HepG2 (cell line): Measurements from ENCODE around the gene IQCC. TPM values are rescaled to one million over a fixed set of nuclear protein-coding genes. Genes with fewer than 3 reads are reported as not detected.
A peak's percentile ranks its signal among the peaks of the same experiment; 100 is the strongest.

Experiments used
- AGO1 ChIP-seq: fragments of 200-400 bp; formaldehyde crosslinking; IDR thresholded peaks from 2 replicates; pipeline ENCODE4 v1.6.1; 2017; ENCODE audit warnings: mild to moderate bottlenecking, low read depth, low read length, moderate library complexity; ENCODE audit not compliant: poor library complexity, severe bottlenecking
- CREB1 ChIP-seq, 2 experiments: fragments of 450-650 bp in 1 of 2; IDR thresholded peaks; 2 replicates each; pipeline ENCODE4 v1.6.1; 2016 to 2017; ENCODE audit warnings: control low read depth in 1 of 2, mild to moderate bottlenecking in 1 of 2, missing compliant biosample characterization in 1 of 2, missing genetic modification characterization in 1 of 2
- GABPB1 ChIP-seq: IDR thresholded peaks from 2 replicates; pipeline ENCODE4 v1.6.1; 2016; ENCODE audit warnings: mild to moderate bottlenecking, missing genetic modification reagents, moderate library complexity, missing compliant biosample characterization
- HOXA3 ChIP-seq: sonication (generic); formaldehyde crosslinking; IDR thresholded peaks from 2 replicates; pipeline ENCODE4 v1.5.0; 2020; ENCODE audit warnings: missing genetic modification reagents
- KAT7 ChIP-seq: IDR thresholded peaks from 2 replicates; pipeline ENCODE4 v1.6.1; 2018; ENCODE audit warnings: borderline replicate concordance, missing compliant biosample characterization
- NFYC ChIP-seq: IDR thresholded peaks from 2 replicates; pipeline ENCODE4 v1.6.1; 2016; ENCODE audit warnings: missing genetic modification reagents, missing compliant biosample characterization
- TFDP2 ChIP-seq: sonication (generic); formaldehyde crosslinking; IDR thresholded peaks from 2 replicates; pipeline ENCODE4 v1.4.0; 2020; ENCODE audit warnings: missing genetic modification reagents
- ZBTB25 ChIP-seq: IDR thresholded peaks from 2 replicates; pipeline ENCODE4 v1.6.1; 2018; ENCODE audit warnings: missing genetic modification reagents
- ZBTB4 ChIP-seq: sonication (generic); formaldehyde crosslinking; IDR thresholded peaks from 2 replicates; pipeline ENCODE4 v1.4.0; 2020; ENCODE audit warnings: missing genetic modification reagents, mild to moderate bottlenecking, borderline replicate concordance
- ZHX2 ChIP-seq, 2 experiments: sonication (generic) in 1 of 2; formaldehyde crosslinking in 1 of 2; IDR thresholded peaks; 2 replicates each; pipeline versions ENCODE4 v1.6.1 to v1.9.0; 2014 to 2022; ENCODE audit warnings: antibody characterized with exemption in 1 of 2, borderline replicate concordance in 1 of 2, inconsistent platforms in 1 of 2, low read depth in 1 of 2, missing genetic modification reagents in 1 of 2
- ZNF207 ChIP-seq: fragments of 450-650 bp; IDR thresholded peaks from 2 replicates; pipeline ENCODE4 v1.6.1; 2016; ENCODE audit warnings: antibody characterized with exemption, borderline replicate concordance
- ZNF264 ChIP-seq: sonication (generic); formaldehyde crosslinking; IDR thresholded peaks from 2 replicates; pipeline ENCODE4 v1.4.0; 2020; ENCODE audit warnings: missing genetic modification reagents
- polyA plus RNA-seq, 8 experiments: library from polyadenylated mRNA; depleted of rRNA in 3 of 8; stranded (reverse) in 7 of 8; unstranded in 1 of 8; fragments of >200 nt; fragmentation: Illumina TruSeq in 4 of 8; extraction: Trizol in 4 of 8; gene quantifications; 2 replicates each; pipeline versions ENCODE4 v1.2.1 to v1.2.3, GENCODE V29; 2011 to 2016; ENCODE audit warnings: low read depth in 4 of 8, missing spikeins in 1 of 8, mixed read lengths in 1 of 8; ENCODE audit not compliant: insufficient read depth in 1 of 8
- total RNA-seq, 5 experiments: library from RNA; depleted of rRNA; stranded (reverse); fragments of >200 nt; fragmentation: Illumina TruSeq; extraction: Trizol; gene quantifications; 2 replicates each; pipeline ENCODE4 v1.2.3, GENCODE V29; 2016; ENCODE audit warnings: low read depth in 1 of 5

IQCC gene
- total and polyA plus RNA-seq, 2 of the 13 experiments (the other 11 are each of a cell fraction or from before 2014, with no cell fraction given): 1.7 to 3.0 TPM

- TF ChIP-seq ZBTB25 (CRISPR knock-in tag) (no peak), AGO1 (peak; percentile 66), ZHX2 (IDR thresholded peaks at IDR 0.05; ENCODE audit: low read depth) (no peak; the same call in 1 of the 2 replicates), ZHX2 (CRISPR knock-in tag; IDR thresholded peaks at IDR 0.05; ENCODE audit: borderline replicate concordance) (no peak), NFYC (CRISPR knock-in tag) (no peak), ZNF207 (no peak), KAT7 (CRISPR knock-in tag) (0 out of 2 replicates have a peak, but pooled peaks have one; percentile 4), ZNF264 (no peak), GABPB1 (peak; percentile 18; the same call in 1 of the 2 replicates), CREB1 (IDR thresholded peaks at IDR 0.05) (0 out of 2 replicates have a peak, but pooled peaks have one; percentile 41), CREB1 (CRISPR knock-in tag; IDR thresholded peaks at IDR 0.05) (no peak), TFDP2 (CRISPR knock-in tag) (0 out of 2 replicates have a peak, but pooled peaks have one; percentile 29), HOXA3 (CRISPR knock-in tag) (peak; percentile 49), ZBTB4 (CRISPR knock-in tag) (0 out of 2 replicates have a peak, but pooled peaks have one; percentile 37)
Measured at GRCh38 chr1:32200226-32201010, 5.1 kb upstream of the IQCC start, which contains the start of gene CCDC28B (continued).
